ENCODE measurements around the gene NHERF1. TPM values are rescaled to one million over a fixed set of nuclear protein-coding genes. Genes with fewer than 3 reads are reported as not detected.

The NHERF1 gene
- total and polyA plus RNA-seq, 9 of the 15 experiments (the other 6 are each of a cell fraction or from before 2014, with no cell fraction given) = 11.4 to 79.9 (median 36.9) TPM

GRCh38 chr17:74806334-74806733 is 57.9 kb downstream of the NHERF1 start (continued):
- no peak for TF ChIP-seq ZNF740 (CRISPR knock-in tag; IDR thresholded peaks at IDR 0.05)
- no peak for TF ChIP-seq ZNF740 (tag; IDR thresholded peaks at IDR 0.05)
- no peak for TF ChIP-seq ZEB2 (IDR thresholded peaks at IDR 0.05)
- TF ChIP-seq TRIM25 (IDR thresholded peaks at IDR 0.05; ENCODE audit: borderline replicate concordance) = no peak
- TF ChIP-seq SMAD4 (CRISPR knock-in tag; conservative IDR thresholded peaks at IDR 0.05) = no peak

- no peak for DNase-seq (ENCODE audit: extremely low read depth in 1 of 4, low spot score in 3 of 4)
These were observed 59.0 kb downstream of the NHERF1 start for GRCh38 chr17:74807441-74807840.

More at GRCh38 chr17:74807441-74807840, 59.0 kb downstream of the NHERF1 start:
- ATAC-seq = no peak
- no TSS peak for BruUV-seq (replicated peaks)
- H3K27ac ChIP-seq (ENCODE audit: extremely low read depth, low read depth, low read length) = no peak overlapping the region
- ChIA-PET CTCF (ENCODE audit: low intra/inter-chr PET ratio) (no interaction called here), POLR2A (interaction anchor here (0.7 kb wide), 1 partner anchor 55 kb away, joined by 3 read pairs; no protein-coding TSS in a partner anchor)
- WGBS (ENCODE audit: insufficient coverage, low coverage, missing lambda C conversion rate) = 91% methylated on average over 11 of the region's 13 CpGs
- no peaks in the 10 kb centered on the region; the same call in 1 of the 3 replicates for H3K36me3 ChIP-seq (ENCODE audit: control insufficient read depth, insufficient read depth, low read length)
- no peaks in the 10 kb centered on the region for H3K27me3 ChIP-seq (ENCODE audit: control insufficient read depth in 2 of 2, insufficient read depth in 2 of 2, low read length in 2 of 2)
- H3K9ac ChIP-seq (ENCODE audit: insufficient read depth in 1 of 2, low read depth in 2 of 2, low read length in 2 of 2) = no peak overlapping the region
- no peak overlapping the region for H3K4me2 ChIP-seq (ENCODE audit: insufficient read depth, low read length)
- no peaks in the 10 kb centered on the region for H3K4me1 ChIP-seq (replicated peaks in 1 of 2; ENCODE audit: control insufficient read depth in 2 of 2, insufficient read depth in 2 of 2, low read length in 2 of 2)
- H2AFZ ChIP-seq (ENCODE audit: low read depth, low read length) = no peak overlapping the region
- H4K20me1 ChIP-seq (replicated peaks; ENCODE audit: control insufficient read depth, insufficient read depth, low read length) = no peaks in the 10 kb centered on the region; the same call in none of the 2 replicates
- in situ Hi-C loops (cut with MboI) (no loop called here), intact Hi-C loops (cut with micrococcal nuclease) (no loop called here)
- no peaks in the 10 kb centered on the region for H3K79me2 ChIP-seq (ENCODE audit: control insufficient read depth, insufficient read depth, low read length)
- no peaks in the 10 kb centered on the region for H3K9me1 ChIP-seq (ENCODE audit: control insufficient read depth, insufficient read depth, low read length)
- no peak overlapping the region for H3K4me3 ChIP-seq
- H3K9me3 ChIP-seq (replicated peaks; ENCODE audit: control insufficient read depth, insufficient read depth, low read depth, low read length) = no peaks in the 10 kb centered on the region
- TF ChIP-seq RBM39 (optimal IDR thresholded peaks at IDR 0.05; ENCODE audit: low read depth, low read length) (no peak), ZNF655 (CRISPR knock-in tag; IDR thresholded peaks at IDR 0.05) (no peak), ARID3B (CRISPR knock-in tag; IDR thresholded peaks at IDR 0.05; ENCODE audit: borderline replicate concordance) (no peak), ZNF224 (CRISPR knock-in tag; IDR thresholded peaks at IDR 0.05) (no peak), POU5F1 (IDR thresholded peaks at IDR 0.05; ENCODE audit: borderline replicate concordance, low read depth, low read length, partially characterized antibody) (no peak), MNT (conservative IDR thresholded peaks at IDR 0.05) (no peak), ZBTB26 (CRISPR knock-in tag; IDR thresholded peaks at IDR 0.05) (no peak)
- FAIRE-seq = no peak
